Stomach (tissue), 9 donors: Measurements from ENCODE around the gene LPIN2. TPM values are rescaled to one million over a fixed set of nuclear protein-coding genes. Genes with fewer than 3 reads are reported as not detected.

ENCODE experiments used
- DNase-seq, 2 donors: peaks; one replicate each; pipeline versions ENCODE4 v3.0.0 to v3.0.0-alpha.2; 2013 to 2019
- H3K27ac ChIP-seq, 5 donors: fragments of 200-600 bp in 4 of 5; sonication (generic) in 4 of 5; one replicate each; pipeline ENCODE4 v1.5.1; 2013 to 2019; ENCODE audit warnings: mild to moderate bottlenecking in 1 of 5, moderate library complexity in 1 of 5
- H3K27me3 ChIP-seq, 3 donors: fragments of 200-600 bp; sonication (generic); one replicate each; pipeline ENCODE4 v1.5.1; 2017 to 2019; ENCODE audit warnings: mixed run types in 1 of 3
- H3K36me3 ChIP-seq, 4 donors: fragments of 200-600 bp; sonication (generic); 1 replicate in 3 of 4; 2 replicates in 1 of 4; pipeline ENCODE4 v1.5.1; 2016 to 2019
- H3K4me1 ChIP-seq, 4 donors: fragments of 200-600 bp; sonication (generic); one replicate each; pipeline ENCODE4 v1.5.1; 2016 to 2019
- H3K4me3 ChIP-seq, 4 donors: fragments of 200-600 bp; sonication (generic) in 3 of 4; one replicate each; pipeline ENCODE4 v1.5.1; 2016 to 2019; ENCODE audit warnings: mild to moderate bottlenecking in 1 of 4
- H3K9me3 ChIP-seq, 4 donors: fragments of 200-600 bp; sonication (generic); one replicate each; pipeline ENCODE4 v1.5.1; 2016 to 2019
- CTCF ChIP-seq, 7 experiments: fragments of 450-650 bp in 4 of 7; fragments of 200-600 bp in 3 of 7; sonication (generic) in 3 of 7; IDR thresholded peaks; one replicate each; pipeline ENCODE4 v1.5.1; 2016 to 2019; ENCODE audit warnings: antibody characterized with exemption in 7 of 7, control low read depth in 2 of 7, mild to moderate bottlenecking in 1 of 7
- EP300 ChIP-seq: sonication (generic); formaldehyde crosslinking; IDR thresholded peaks from one replicate; pipeline ENCODE4 v1.6.1; 2017; ENCODE audit warnings: antibody characterized with exemption
- POLR2A ChIP-seq, 4 donors: fragments of 450-650 bp; IDR thresholded peaks; one replicate each; pipeline ENCODE4 v1.6.1; 2016; ENCODE audit warnings: antibody characterized with exemption in 4 of 4, control low read depth in 2 of 4, mild to moderate bottlenecking in 1 of 4, moderate library complexity in 1 of 4
- POLR2AphosphoS5 ChIP-seq, 3 donors: sonication (generic); formaldehyde crosslinking; IDR thresholded peaks; one replicate each; pipeline ENCODE4 v1.6.1; 2016; ENCODE audit warnings: antibody characterized with exemption in 3 of 3
- WGBS, 5 donors: extraction: QIAGEN DNeasy Blood & Tissue Kit in 3 of 5; methylation state at CpG; one replicate each; pipeline versions ENCODE4 v1.1.5 to v1.1.7; 2013 to 2018; 5-methylcytosine and 5-hydroxymethylcytosine counted together
- intact Hi-C: fragments of 100-400 bp; cut with DNase I; formaldehyde crosslinking; loops from one replicate; pipeline ENCODE4 v1.15.1; 2023; ENCODE audit warnings: low total_unique reads
- polyA plus RNA-seq, 3 donors: library from polyadenylated mRNA; stranded (reverse); fragments of 200-250 nt; gene quantifications; one replicate each; pipeline ENCODE4 v1.2.3, GENCODE V29; 2013
- total RNA-seq, 5 donors: library from RNA; depleted of rRNA; stranded (reverse); fragments of >200 nt; gene quantifications; one replicate each; pipeline versions ENCODE4 v1.1.0 to v1.2.3, GENCODE V29; 2014 to 2016
- donor health status: healthy with polysubstance abuse.
- donor health status: Bipolar disorder and iron deficiency.
- donor health status: healthy.

LPIN2 gene
- total and polyA plus RNA-seq, 8 donors: 4.0 to 86.8 (median 13.0) TPM

DNA sequence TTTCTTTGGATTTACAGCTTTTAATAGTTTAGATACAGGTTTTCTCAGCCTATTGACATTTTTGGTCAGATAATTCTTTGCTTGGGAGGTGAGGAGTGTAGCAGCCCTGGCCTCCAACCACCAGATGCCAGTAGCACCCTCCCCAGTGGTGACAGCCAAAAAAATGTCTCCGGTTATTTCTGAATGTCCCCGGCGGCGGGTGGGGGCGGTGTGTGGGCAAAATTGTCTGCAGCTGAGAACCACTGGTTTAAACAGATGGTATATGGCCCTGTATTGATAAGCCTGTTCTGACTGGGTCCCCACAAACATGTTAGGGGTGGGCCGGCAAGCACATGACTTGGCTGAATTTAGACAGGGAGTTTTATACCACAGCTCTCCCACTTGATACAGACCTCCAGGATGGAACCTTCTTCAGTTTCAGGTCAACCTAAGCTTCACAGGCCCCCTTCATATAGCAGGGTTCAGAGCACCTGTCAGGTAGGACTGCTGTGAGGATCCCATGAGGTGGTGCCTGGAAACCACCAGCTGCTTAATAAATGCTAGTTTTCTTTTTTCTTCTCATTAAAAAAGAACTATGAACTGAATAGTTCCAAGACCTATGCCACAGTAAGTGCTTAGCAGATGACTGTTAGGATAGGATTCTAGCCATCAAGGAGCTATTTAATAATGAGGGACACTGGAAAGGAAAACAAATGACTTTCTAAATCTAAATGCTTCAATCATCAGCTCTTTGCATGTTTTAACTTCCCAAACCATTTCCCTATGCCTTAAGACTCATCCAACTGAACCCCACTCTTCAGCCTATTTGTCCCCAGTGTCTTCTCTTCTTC, 18.1 kb downstream of the LPIN2 start:
- intact Hi-C loops: no loop called here
- H3K36me3 ChIP-seq: no peaks in the 10 kb centered on the region
- H3K4me1 ChIP-seq: peaks cover 22 to 87% (median 44%) of the 10 kb centered on the region in 4 donors
- WGBS, 5 donors: 57 to 78% (median 61%) methylated on average over 6 of the region's 6 CpGs
- TF ChIP-seq EP300 (no peak), CTCF (IDR thresholded peaks at IDR 0.05) (peak in 1 of 7 experiments; percentile 25), POLR2AphosphoS5 (IDR thresholded peaks at IDR 0.05) (no peak), POLR2A (IDR thresholded peaks at IDR 0.05) (no peak)
- H3K4me3 ChIP-seq: no peak overlapping the region
- no peaks in the 10 kb centered on the region for H3K27me3 ChIP-seq
- peak overlapping the region in 4 of 5 donors; percentile 4 to 37 (median 25) for H3K27ac ChIP-seq
- H3K9me3 ChIP-seq: no peaks in the 10 kb centered on the region
- DNase-seq: no peak

GRCh38 chr18:2994020-2994589, 18.8 kb downstream of the LPIN2 start:
- Histone ChIP-seq H3K27ac (peak overlapping the region in 4 of 5 donors; percentile 4 to 37 (median 20)), H3K4me1 (peaks cover 16 to 85% (median 40%) of the 10 kb centered on the region in 4 donors), H3K27me3 (no peaks in the 10 kb centered on the region), H3K36me3 (no peaks in the 10 kb centered on the region), H3K9me3 (no peaks in the 10 kb centered on the region), H3K4me3 (no peak overlapping the region)
- intact Hi-C loops: no loop called here
- TF ChIP-seq POLR2A (IDR thresholded peaks at IDR 0.05): no peak
- TF ChIP-seq POLR2AphosphoS5 (IDR thresholded peaks at IDR 0.05): no peak
- TF ChIP-seq CTCF (IDR thresholded peaks at IDR 0.05): no peak
- TF ChIP-seq EP300: no peak
- WGBS, 5 donors: 72 to 87% (median 79%) methylated on average over 2 of the region's 2 CpGs
- DNase-seq: no peak

DNA sequence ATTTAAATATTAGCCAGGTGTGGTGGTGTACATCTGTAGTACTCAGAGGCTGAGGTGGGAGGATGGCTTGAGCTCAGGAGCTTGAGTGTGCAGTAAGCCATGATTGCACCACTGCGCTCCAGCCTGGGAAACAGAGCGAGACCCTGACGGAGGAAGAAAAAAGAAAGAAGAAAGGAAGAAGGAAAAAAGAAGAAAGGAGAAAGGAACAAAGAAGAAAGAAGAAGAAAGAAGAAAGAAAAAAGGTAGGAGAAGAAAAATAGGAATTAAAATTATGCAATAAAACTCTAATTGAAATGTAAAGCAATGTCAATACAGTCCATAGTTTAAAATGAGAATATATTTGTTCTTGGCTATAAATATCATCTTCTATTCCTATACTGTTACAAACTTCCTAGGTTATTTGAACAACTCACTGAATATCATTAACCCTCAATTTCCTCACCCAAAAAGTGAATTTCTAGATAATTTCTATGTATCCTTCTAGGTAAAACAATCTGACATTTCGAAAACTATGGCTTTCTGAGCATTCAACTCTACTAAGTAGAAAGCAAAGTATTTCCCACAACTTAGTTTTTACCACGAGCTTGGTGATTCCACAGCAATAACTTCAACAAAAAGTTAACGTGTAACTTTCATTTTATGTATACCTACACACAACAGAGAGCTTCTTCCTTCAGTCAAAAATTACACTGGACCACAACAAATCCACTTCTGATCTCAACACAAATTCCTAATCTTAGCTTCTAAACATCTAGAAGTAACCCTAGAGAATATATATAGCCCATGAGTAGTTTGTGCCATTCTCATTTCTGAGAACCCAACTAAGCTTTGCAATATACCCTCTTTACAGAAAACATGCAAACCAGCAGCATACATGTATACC, 19.7 kb downstream of the LPIN2 start:
- 77 to 90% (median 86%) methylated on average over 6 of the region's 6 CpGs for WGBS, 5 donors
- no peaks in the 10 kb centered on the region for H3K36me3 ChIP-seq
- H3K27ac ChIP-seq: no peak overlapping the region
- DNase-seq: no peak
- no peaks in the 10 kb centered on the region for H3K27me3 ChIP-seq
- TF ChIP-seq EP300: no peak
- no peak for TF ChIP-seq POLR2A (IDR thresholded peaks at IDR 0.05)
- no peak for TF ChIP-seq POLR2AphosphoS5 (IDR thresholded peaks at IDR 0.05)
- no peak for TF ChIP-seq CTCF (IDR thresholded peaks at IDR 0.05)
- H3K4me3 ChIP-seq: no peak overlapping the region
- H3K4me1 ChIP-seq: peaks cover 8 to 85% (median 33%) of the 10 kb centered on the region in 4 donors
- H3K9me3 ChIP-seq: no peaks in the 10 kb centered on the region
- intact Hi-C loops: no loop called here
